AG04449 (cell line): ENCODE measurements around the gene HSPA8.
"Not testable (repeated sequence)": the region's sequence is repeated elsewhere in the genome, so short reads cannot be mapped to it uniquely, and the experiment has no call there.

ENCODE experiments used
- CTCF ChIA-PET: fragments of 350-600 bp; formaldehyde crosslinking; extraction: SDS; loops from one replicate; lab custom pipeline; 2021; ENCODE audit warnings: antibody characterized with exemption; lab: Yijun Ruan, JAX
- POLR2A ChIA-PET: fragments of 400-600, 350-600 bp; formaldehyde crosslinking; extraction: SDS; loops from one replicate; lab custom pipeline; 2020; ENCODE audit warnings: antibody characterized with exemption, inconsistent platforms; lab: Yijun Ruan, JAX
- DNase-seq: peaks from one replicate; pipeline ENCODE4 v3.0.0-alpha.2; 2010; ENCODE audit warnings: low read depth, low spot score
- H3K4me3 ChIP-seq: 2 replicates; pipeline ENCODE4 v1.5.1; 2011; ENCODE audit warnings: low read depth, mild to moderate bottlenecking, control low read depth, low read length
- CTCF ChIP-seq: IDR thresholded peaks from one replicate; pipeline ENCODE4 v1.5.1; 2011; ENCODE audit warnings: mild to moderate bottlenecking, moderate library complexity, low read length, control low read depth, inconsistent platforms; ENCODE audit not compliant: insufficient read depth; ENCODE audit errors: missing control alignments

The HSPA8 gene

DNA sequence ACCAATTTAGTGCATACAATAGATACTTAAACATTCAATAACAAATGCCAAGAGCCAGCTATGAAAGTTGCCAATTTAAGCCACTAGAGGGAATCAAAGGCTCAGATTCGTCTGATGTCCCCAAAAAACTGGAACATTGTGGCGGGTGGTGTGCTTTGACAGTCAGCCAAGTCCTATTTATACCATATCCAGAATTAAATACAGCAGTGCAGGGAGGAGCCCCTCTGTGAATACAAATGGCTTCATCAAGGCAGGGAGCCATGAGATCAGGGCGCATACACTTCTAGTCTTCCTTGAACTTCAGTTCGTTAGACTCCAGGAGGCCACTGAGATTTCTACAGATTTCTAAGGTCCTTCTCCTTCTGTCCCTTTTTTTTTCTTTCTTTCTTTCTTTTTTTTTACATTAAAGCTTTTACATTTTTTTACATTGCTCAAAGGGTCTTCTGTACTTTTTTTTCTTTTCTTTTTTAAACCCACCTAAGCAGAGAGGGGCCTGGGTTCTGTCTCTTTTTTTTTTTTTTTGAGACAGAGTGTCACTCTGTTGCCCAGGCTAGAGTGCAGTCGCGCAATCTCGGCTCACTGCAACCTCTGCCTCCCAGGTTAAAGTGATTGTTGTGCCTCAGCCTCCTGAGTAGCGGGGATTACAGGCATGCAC is 41.5 kb upstream of the HSPA8 start:
- ChIA-PET POLR2A (interaction anchor here (1.1 kb wide), 2 partner anchors 41 to 158 kb away, joined by 4 to 6 read pairs; partner anchors contain the start of gene HSPA8), CTCF (interaction anchor here (0.6 to 21.5 kb wide), 41 partner anchors 6 to 473 kb away, joined by 3 to 683 read pairs (median 5); no protein-coding TSS in a partner anchor)
- H3K4me3 ChIP-seq: no peak overlapping the region
- TF ChIP-seq CTCF: peak; percentile 48
- peak; percentile 45 for DNase-seq

DNA sequence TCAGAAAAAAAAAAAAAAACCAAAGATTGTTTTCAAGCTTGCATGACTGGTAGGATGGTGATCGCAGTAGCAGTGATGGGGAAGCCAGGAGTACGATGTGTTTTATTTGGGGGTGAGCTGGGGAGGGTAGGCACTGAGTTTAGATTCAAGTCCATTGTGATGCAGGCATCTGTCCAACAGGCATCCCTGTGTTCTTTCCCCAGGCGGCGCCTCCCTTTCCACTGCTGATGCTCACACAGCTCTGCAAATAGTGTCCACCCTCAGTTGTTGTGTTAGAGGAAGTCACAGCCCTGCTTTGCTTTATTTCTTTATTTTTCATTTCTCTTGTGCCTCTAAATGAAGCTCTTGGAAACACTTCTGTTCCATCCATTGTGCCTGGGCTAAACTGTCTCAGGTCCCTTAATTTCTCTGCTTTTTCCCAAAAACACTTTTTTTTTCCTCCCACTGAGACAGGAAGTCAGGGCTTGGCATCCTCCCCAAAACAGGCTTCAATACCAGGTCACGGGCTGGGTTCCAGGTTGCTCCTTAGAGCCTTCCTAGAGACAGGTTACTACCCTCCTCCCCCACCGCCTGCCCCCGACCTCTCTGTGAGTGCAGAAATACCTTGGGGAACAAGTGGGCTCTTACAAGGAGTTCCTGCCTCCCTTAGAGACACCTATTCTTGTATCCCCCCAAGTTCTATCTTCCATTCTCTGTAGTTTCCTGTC is 38.6 kb upstream of the HSPA8 start:
- no peak for DNase-seq
- ChIA-PET POLR2A (no interaction called here), CTCF (interaction anchor here (1.0 to 21.5 kb wide), 6 partner anchors 9 to 306 kb away, joined by 3 to 683 read pairs (median 36); no protein-coding TSS in a partner anchor)
- TF ChIP-seq CTCF: no peak
- no peak overlapping the region for H3K4me3 ChIP-seq

DNA sequence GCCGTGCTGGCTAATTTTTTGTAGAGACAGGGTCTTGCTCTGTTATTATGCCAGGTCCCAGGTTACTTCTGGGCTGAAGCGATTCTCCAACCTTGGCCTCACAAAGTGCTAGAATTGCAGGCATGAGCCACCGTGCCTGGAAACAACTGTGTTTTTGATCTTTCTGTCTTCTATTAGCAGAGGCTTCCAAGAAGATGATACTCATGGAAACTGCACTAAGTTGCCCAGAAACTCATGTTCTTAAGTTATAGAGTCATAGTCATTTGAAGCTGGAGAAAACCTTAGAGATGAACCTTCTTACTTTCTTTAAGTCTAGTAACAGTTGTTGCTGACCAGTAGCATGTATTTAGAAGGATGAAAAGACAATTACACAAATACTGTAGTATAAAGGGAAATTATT is 37.1 kb upstream of the HSPA8 start:
- ChIA-PET CTCF (interaction anchor here (1.1 to 21.5 kb wide), 5 partner anchors 11 to 380 kb away, joined by 3 to 683 read pairs (median 42); no protein-coding TSS in a partner anchor), POLR2A (no interaction called here)
- H3K4me3 ChIP-seq: no peak overlapping the region
- DNase-seq: no peak
- TF ChIP-seq CTCF: no peak

GRCh38 chr11:123093739-123094138 is 31.8 kb upstream of the HSPA8 start:
- CTCF ChIA-PET: interaction anchor here (0.7 to 2.5 kb wide), 6 partner anchors 9 to 383 kb away, joined by 3 to 11 read pairs (median 4); no protein-coding TSS in a partner anchor
- POLR2A ChIA-PET: interaction anchor here (0.8 kb wide), 1 partner anchor 32 kb away, joined by 6 read pairs; the partner anchor contains the start of gene HSPA8

GRCh38 chr11:123091506-123091905 is 29.6 kb upstream of the HSPA8 start:
- POLR2A ChIA-PET: interaction anchor here (2.8 kb wide), 1 partner anchor 29 kb away, joined by 7 read pairs; the partner anchor contains the start of gene HSPA8
- DNase-seq: no peak
- no peak for TF ChIP-seq CTCF
- no peak overlapping the region for H3K4me3 ChIP-seq
- CTCF ChIA-PET: interaction anchor here (1.0 to 2.7 kb wide), 5 partner anchors 12 to 211 kb away, joined by 3 to 15 read pairs (median 8); no protein-coding TSS in a partner anchor

More at GRCh38 chr11:123093739-123094138, 31.8 kb upstream of the HSPA8 start:
- no peak overlapping the region for H3K4me3 ChIP-seq
- no peak for TF ChIP-seq CTCF
- DNase-seq: no peak

- not testable (repeated sequence) for DNase-seq, H3K4me3 ChIP-seq
- CTCF ChIA-PET: interaction anchor here (0.9 to 2.7 kb wide), 4 partner anchors 8 to 162 kb away, joined by 4 to 15 read pairs (median 7); no protein-coding TSS in a partner anchor
- POLR2A ChIA-PET: interaction anchor here (0.6 to 2.8 kb wide), 2 partner anchors 28 to 31 kb away, joined by 4 to 7 read pairs; partner anchors contain the start of gene HSPA8
Measured at GRCh38 chr11:123090168-123090567, 28.2 kb upstream of the HSPA8 start.

DNA sequence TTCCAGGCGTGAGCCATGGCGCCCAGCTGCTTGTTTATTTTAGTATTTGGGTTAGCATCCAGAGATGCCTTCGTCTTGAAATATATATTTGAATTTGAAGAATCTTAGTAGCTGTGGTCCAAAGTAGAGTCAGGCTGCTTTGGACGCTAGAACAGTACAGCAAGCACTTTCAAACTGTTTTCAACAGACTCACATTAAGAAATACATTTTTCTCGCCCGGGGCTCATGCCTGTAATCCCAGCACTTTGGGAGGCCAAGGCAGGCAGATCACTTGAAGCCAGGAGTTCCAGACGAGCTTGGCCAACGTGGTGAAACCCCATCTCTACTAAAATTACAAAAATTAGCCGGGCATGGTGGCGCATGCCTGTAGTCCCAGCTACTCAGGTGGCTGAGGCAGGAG is 27.0 kb upstream of the HSPA8 start:
- DNase-seq, H3K4me3 ChIP-seq, POLR2A ChIA-PET: not testable (repeated sequence)
- CTCF ChIA-PET: interaction anchor here (0.9 to 2.5 kb wide), 3 partner anchors 12 to 158 kb away, joined by 3 to 10 read pairs (median 3); no protein-coding TSS in a partner anchor

DNA sequence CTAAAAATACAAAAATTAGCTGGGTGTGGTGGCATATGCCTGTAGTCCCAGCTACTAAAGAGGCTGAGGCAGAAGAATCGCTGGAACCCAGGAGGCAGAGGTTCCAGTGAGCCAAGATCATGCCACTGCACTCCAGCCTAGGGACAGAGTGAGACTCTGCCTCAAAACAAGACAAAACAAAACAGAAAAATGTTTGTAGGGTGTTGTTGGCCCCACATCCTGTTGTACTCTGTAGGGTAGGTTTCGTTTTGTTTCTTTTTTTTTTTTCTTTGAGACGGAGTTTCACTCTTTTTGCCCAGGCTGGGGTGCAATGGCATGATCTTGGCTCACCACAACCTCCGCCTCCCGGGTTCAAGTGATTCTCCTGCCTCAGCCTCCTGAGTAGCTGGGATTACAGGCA is 25.7 kb upstream of the HSPA8 start:
- POLR2A ChIA-PET, H3K4me3 ChIP-seq, DNase-seq: not testable (repeated sequence)
- CTCF ChIA-PET: interaction anchor here (0.7 to 2.5 kb wide), 5 partner anchors 9 to 321 kb away, joined by 3 to 10 read pairs (median 3); no protein-coding TSS in a partner anchor
